Activated CD4-positive, alpha-beta T cell treated with anti-CD3 and anti-CD28 coated beads for 36 hours (primary cell): ENCODE measurements around the gene AKIP1. TPM values are rescaled to one million over a fixed set of nuclear protein-coding genes. Genes with fewer than 3 reads are reported as not detected.
"Not testable (repeated sequence)": the region's sequence is repeated elsewhere in the genome, so short reads cannot be mapped to it uniquely, and the experiment has no call there.

Experiments
- ATAC-seq: fragments of 200-7000 bp; cut with Tn5 transposase; one replicate; pipeline ENCODE4 v1.10.0; 2021; ENCODE audit warnings: mild to moderate bottlenecking, moderate library complexity
- CTCF ChIA-PET: fragments of 350-600 bp; sonication (Branson Sonifier 250); formaldehyde crosslinking; loops from one replicate; lab custom pipeline; 2021; ENCODE audit warnings: antibody characterized with exemption; lab: Charles Lee
- POLR2A ChIA-PET: fragments of 350-600 bp; sonication (Branson Sonifier 250); formaldehyde crosslinking; loops from one replicate; lab custom pipeline; 2021; ENCODE audit warnings: antibody characterized with exemption, inconsistent platforms; lab: Charles Lee
- DNase-seq: peaks from one replicate; pipeline ENCODE4 v3.0.0-alpha.2; 2020
- H3K27ac Mint-ChIP-seq: one replicate; pipeline ENCODE4 v1.8.0; 2021; ENCODE audit warnings: mixed read lengths
- H3K27me3 Mint-ChIP-seq: one replicate; pipeline ENCODE4 v1.8.0; 2021; ENCODE audit warnings: mixed read lengths
- H3K36me3 Mint-ChIP-seq: one replicate; pipeline ENCODE4 v1.8.0; 2021; ENCODE audit warnings: low read depth, mixed read lengths
- H3K4me1 Mint-ChIP-seq: one replicate; pipeline ENCODE4 v1.8.0; 2021; ENCODE audit warnings: mixed read lengths
- H3K4me3 Mint-ChIP-seq: one replicate; pipeline ENCODE4 v1.8.0; 2021; ENCODE audit warnings: mild to moderate bottlenecking, moderate library complexity, mixed read lengths
- H3K9me3 Mint-ChIP-seq: one replicate; pipeline ENCODE4 v1.8.0; 2021; ENCODE audit warnings: low read depth, mixed read lengths
- intact Hi-C, 2 experiments: fragments of 100-400 bp; cut with DNase I in 1 of 2; cut with micrococcal nuclease in 1 of 2; formaldehyde crosslinking; loops; one replicate each; pipeline versions ENCODE4 v1.14.2 to v1.15.1; 2022 to 2024; cut with DNase I, micrococcal nuclease
- total RNA-seq, 2 experiments: library from RNA; stranded (reverse); gene quantifications; one replicate each; pipeline ENCODE4 v1.2.3, GENCODE V29; 2021

AKIP1 gene
- total RNA-seq, 2 experiments from 2014 or later, result 29.8 to 32.2 TPM

GRCh38 chr11:8934742-8935488, 23.9 kb downstream of the AKIP1 start:
- Mint-ChIP-seq H3K27ac (no peak overlapping the region), H3K4me1 (no peaks in the 10 kb centered on the region), H3K9me3 (no peaks in the 10 kb centered on the region), H3K36me3 (no peaks in the 10 kb centered on the region), H3K27me3 (no peaks in the 10 kb centered on the region), H3K4me3 (no peak overlapping the region)
- no peak for DNase-seq
- ChIA-PET CTCF (interaction anchor here (0.9 to 4.6 kb wide), 3 partner anchors 25 to 802 kb away, joined by 3 to 22 read pairs (median 3); no protein-coding TSS in a partner anchor), POLR2A (no interaction called here)
- ATAC-seq, result peak; percentile 30
- intact Hi-C loops, result no loop called here

- H3K4me1 Mint-ChIP-seq, POLR2A ChIA-PET, H3K4me3 Mint-ChIP-seq, H3K27me3 Mint-ChIP-seq, ATAC-seq, H3K36me3 Mint-ChIP-seq, H3K9me3 Mint-ChIP-seq, DNase-seq, intact Hi-C loops, H3K27ac Mint-ChIP-seq: not testable (repeated sequence)
- CTCF ChIA-PET, result interaction anchor here (4.6 kb wide), 1 partner anchor 24 kb away, joined by 22 read pairs; no protein-coding TSS in a partner anchor
Measured at GRCh38 chr11:8935789-8936188, 24.8 kb downstream of the AKIP1 start.

GRCh38 chr11:8937159-8937558, 26.2 kb downstream of the AKIP1 start:
- Mint-ChIP-seq H3K27ac (no peak overlapping the region), H3K4me3 (no peak overlapping the region), H3K27me3 (no peaks in the 10 kb centered on the region), H3K9me3 (no peaks in the 10 kb centered on the region), H3K4me1 (no peaks in the 10 kb centered on the region), H3K36me3 (no peaks in the 10 kb centered on the region)
- ChIA-PET CTCF (interaction anchor here (0.6 to 4.6 kb wide), 3 partner anchors 11 to 256 kb away, joined by 3 to 22 read pairs (median 4); no protein-coding TSS in a partner anchor), POLR2A (no interaction called here)
- intact Hi-C loops, result no loop called here
- ATAC-seq (no peak), DNase-seq (no peak)

- Mint-ChIP-seq H3K36me3 (no peaks in the 10 kb centered on the region), H3K27me3 (no peaks in the 10 kb centered on the region), H3K27ac (no peak overlapping the region), H3K9me3 (no peaks in the 10 kb centered on the region), H3K4me1 (no peaks in the 10 kb centered on the region), H3K4me3 (no peak overlapping the region)
- intact Hi-C loops, result no loop called here
- ATAC-seq, result no peak
- CTCF ChIA-PET, result interaction anchor here (0.6 to 4.6 kb wide), 3 partner anchors 11 to 256 kb away, joined by 3 to 22 read pairs (median 4); no protein-coding TSS in a partner anchor
- POLR2A ChIA-PET, result no interaction called here
- no peak for DNase-seq
Measured at GRCh38 chr11:8937659-8938058, 26.7 kb downstream of the AKIP1 start.

- ChIA-PET CTCF (interaction anchor here (0.7 to 2.5 kb wide), 3 partner anchors 19 to 165 kb away, joined by 3 to 12 read pairs (median 3); no protein-coding TSS in a partner anchor), POLR2A (no interaction called here)
- Mint-ChIP-seq H3K4me3 (no peak overlapping the region), H3K27ac (no peak overlapping the region), H3K4me1 (no peaks in the 10 kb centered on the region), H3K36me3 (no peaks in the 10 kb centered on the region), H3K9me3 (no peaks in the 10 kb centered on the region), H3K27me3 (no peaks in the 10 kb centered on the region)
- intact Hi-C loops, result no loop called here
- DNase-seq, result no peak
- ATAC-seq, result no peak
Measured at GRCh38 chr11:8941341-8942103, 30.5 kb downstream of the AKIP1 start.

- Mint-ChIP-seq H3K9me3 (no peaks in the 10 kb centered on the region), H3K4me1 (no peaks in the 10 kb centered on the region), H3K27ac (no peak within 1 kb of the TSS), H3K36me3 (peaks cover 7% of the 10 kb centered on the region), H3K27me3 (no peaks in the 10 kb centered on the region), H3K4me3 (no peak within 1 kb of the TSS)
- ChIA-PET POLR2A (no interaction called here), CTCF (interaction anchor here (0.7 to 2.5 kb wide), 4 partner anchors 18 to 211 kb away, joined by 3 to 12 read pairs (median 3); no protein-coding TSS in a partner anchor)
- intact Hi-C loops, result no loop called here
- ATAC-seq (no peak), DNase-seq (no peak)
Measured at GRCh38 chr11:8942518-8943066, 31.6 kb downstream of the AKIP1 start, which contains the start of gene ASCL3. TSS of gene ASCL3 (minus strand) at chr11:8943016. CDS start at chr11:8938161, 4,855 bp downstream.

- Mint-ChIP-seq H3K9me3 (no peaks in the 10 kb centered on the region), H3K27me3 (no peaks in the 10 kb centered on the region), H3K4me3 (no peak overlapping the region), H3K4me1 (no peaks in the 10 kb centered on the region), H3K36me3 (peaks cover 29% of the 10 kb centered on the region), H3K27ac (no peak overlapping the region)
- no peak for DNase-seq
- intact Hi-C loops, result no loop called here
- ChIA-PET CTCF (interaction anchor here (0.8 to 1.7 kb wide), 3 partner anchors 10 to 200 kb away, joined by 3 to 5 read pairs (median 4); no protein-coding TSS in a partner anchor), POLR2A (interaction anchor here (0.6 kb wide), 1 partner anchor 326 kb away, joined by 4 read pairs; no protein-coding TSS in a partner anchor)
- ATAC-seq, result no peak
Measured at GRCh38 chr11:8947230-8947943, 36.4 kb downstream of the AKIP1 start.

GRCh38 chr11:8948886-8949285, 37.9 kb downstream of the AKIP1 start:
- ATAC-seq, result no peak
- Mint-ChIP-seq H3K4me1 (no peaks in the 10 kb centered on the region), H3K36me3 (peaks cover 31% of the 10 kb centered on the region), H3K27me3 (no peaks in the 10 kb centered on the region), H3K4me3 (no peak overlapping the region), H3K27ac (no peak overlapping the region), H3K9me3 (no peaks in the 10 kb centered on the region)
- no peak for DNase-seq
- ChIA-PET CTCF (interaction anchor here (0.9 to 2.2 kb wide), 5 partner anchors 11 to 37 kb away, joined by 3 to 6 read pairs (median 3); no protein-coding TSS in a partner anchor), POLR2A (no interaction called here)
- intact Hi-C loops, result no loop called here

- POLR2A ChIA-PET, result no interaction called here
- Mint-ChIP-seq H3K27me3 (no peaks in the 10 kb centered on the region), H3K36me3 (peaks cover 10% of the 10 kb centered on the region), H3K27ac (no peak overlapping the region), H3K4me1 (peaks cover 23% of the 10 kb centered on the region), H3K9me3 (no peaks in the 10 kb centered on the region), H3K4me3 (no peak overlapping the region)
- CTCF ChIA-PET, result interaction anchor here (0.6 to 1.3 kb wide), 5 partner anchors 17 to 543 kb away, joined by 3 read pairs; no protein-coding TSS in a partner anchor
- ATAC-seq (peak; percentile 62), DNase-seq (peak; percentile 28)
- intact Hi-C loops, result loop anchor here in 1 of 2 experiments (5.0 kb wide), 1 partner anchor 145 kb away; a partner anchor contains a TSS
Measured at GRCh38 chr11:8956860-8957259, 45.9 kb downstream of the AKIP1 start.

- H3K4me3 Mint-ChIP-seq, result no peak overlapping the region
- intact Hi-C loops, result loop anchor here (1.0 to 5.0 kb wide), 8 partner anchors 45 to 735 kb away; partner anchors contain the start of gene ZNF143 (in 1 of the 2)
- peaks cover 8% of the 10 kb centered on the region for H3K36me3 Mint-ChIP-seq
- H3K9me3 Mint-ChIP-seq, result no peaks in the 10 kb centered on the region
- ATAC-seq (peak; percentile 42), DNase-seq (peak; percentile 43)
- CTCF ChIA-PET, result interaction anchor here (0.6 to 4.1 kb wide), 33 partner anchors 9 to 547 kb away, joined by 3 to 31 read pairs (median 4); partner anchors contain the start of genes AKIP1, ASCL3 and C11orf16
- peaks cover 33% of the 10 kb centered on the region for H3K4me1 Mint-ChIP-seq
- POLR2A ChIA-PET, result interaction anchor here (0.5 to 0.7 kb wide), 2 partner anchors 48 to 53 kb away, joined by 3 to 4 read pairs; no protein-coding TSS in a partner anchor
- H3K27ac Mint-ChIP-seq, result no peak overlapping the region
- no peaks in the 10 kb centered on the region for H3K27me3 Mint-ChIP-seq
Measured at GRCh38 chr11:8959546-8960166, 48.7 kb downstream of the AKIP1 start.
